AG09309 (cell line): ENCODE data around the gene S100A11.

ENCODE experiments used
- DNase-seq: peaks from one replicate; pipeline ENCODE4 v3.0.0-alpha.2; 2010; ENCODE audit warnings: low read depth
- H3K4me3 ChIP-seq: 2 replicates; pipeline ENCODE4 v1.5.1; 2011; ENCODE audit warnings: mild to moderate bottlenecking, low read depth, low read length, moderate library complexity; ENCODE audit not compliant: control insufficient read depth
- TF ChIP-seq, protein P1 (sequence below): IDR thresholded peaks from 2 replicates; pipeline ENCODE4 v1.5.1; 2011; ENCODE audit warnings: mild to moderate bottlenecking, low read depth, low read length, inconsistent platforms; ENCODE audit not compliant: insufficient read depth, control insufficient read depth; ENCODE audit errors: missing control alignments

S100A11 gene

DNA sequence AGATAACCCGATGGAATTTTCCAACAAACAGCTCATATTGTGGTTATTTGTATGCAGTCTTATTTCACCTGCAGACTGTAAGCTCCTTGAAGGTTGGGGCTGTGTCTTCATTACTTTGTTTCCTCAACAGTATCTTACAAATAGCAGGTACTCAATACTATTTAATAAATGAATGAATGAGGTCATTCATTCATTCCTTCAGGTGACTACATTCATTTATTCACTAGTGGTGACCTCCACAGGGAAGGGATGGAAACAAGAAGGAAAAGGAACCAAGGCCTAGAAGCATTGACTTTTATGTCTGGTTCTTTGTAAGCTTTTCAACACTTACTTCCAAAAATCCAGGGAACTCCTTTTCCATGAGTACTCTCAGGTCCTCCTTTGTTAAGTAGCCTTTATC is 51.0 kb downstream of the S100A11 start:
- H3K4me3 ChIP-seq, result no peak overlapping the region
- TF ChIP-seq, protein P1, sequence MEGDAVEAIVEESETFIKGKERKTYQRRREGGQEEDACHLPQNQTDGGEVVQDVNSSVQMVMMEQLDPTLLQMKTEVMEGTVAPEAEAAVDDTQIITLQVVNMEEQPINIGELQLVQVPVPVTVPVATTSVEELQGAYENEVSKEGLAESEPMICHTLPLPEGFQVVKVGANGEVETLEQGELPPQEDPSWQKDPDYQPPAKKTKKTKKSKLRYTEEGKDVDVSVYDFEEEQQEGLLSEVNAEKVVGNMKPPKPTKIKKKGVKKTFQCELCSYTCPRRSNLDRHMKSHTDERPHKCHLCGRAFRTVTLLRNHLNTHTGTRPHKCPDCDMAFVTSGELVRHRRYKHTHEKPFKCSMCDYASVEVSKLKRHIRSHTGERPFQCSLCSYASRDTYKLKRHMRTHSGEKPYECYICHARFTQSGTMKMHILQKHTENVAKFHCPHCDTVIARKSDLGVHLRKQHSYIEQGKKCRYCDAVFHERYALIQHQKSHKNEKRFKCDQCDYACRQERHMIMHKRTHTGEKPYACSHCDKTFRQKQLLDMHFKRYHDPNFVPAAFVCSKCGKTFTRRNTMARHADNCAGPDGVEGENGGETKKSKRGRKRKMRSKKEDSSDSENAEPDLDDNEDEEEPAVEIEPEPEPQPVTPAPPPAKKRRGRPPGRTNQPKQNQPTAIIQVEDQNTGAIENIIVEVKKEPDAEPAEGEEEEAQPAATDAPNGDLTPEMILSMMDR, result no peak
- no peak for DNase-seq

DNA sequence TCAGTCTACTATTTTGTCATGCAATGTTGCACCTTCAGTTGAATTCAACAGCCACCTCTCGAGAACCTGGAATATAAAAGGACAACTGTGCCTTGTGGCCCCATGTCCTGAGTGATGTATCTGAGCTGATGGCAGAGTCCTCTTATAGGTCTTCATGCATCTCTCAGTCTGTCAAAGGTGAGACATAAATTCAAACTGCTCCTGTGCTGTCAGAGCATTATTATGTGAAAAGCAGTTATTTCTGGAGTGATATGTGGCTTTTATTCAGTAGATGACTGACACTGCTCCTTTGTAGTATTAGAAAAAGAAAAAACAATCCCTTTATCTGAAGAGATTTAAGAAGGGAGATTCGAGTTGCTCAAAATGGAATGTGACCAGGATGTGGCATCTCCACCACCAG is 51.5 kb downstream of the S100A11 start:
- H3K4me3 ChIP-seq, result no peak overlapping the region
- TF ChIP-seq, protein P1, result no peak
- DNase-seq, result no peak

DNA sequence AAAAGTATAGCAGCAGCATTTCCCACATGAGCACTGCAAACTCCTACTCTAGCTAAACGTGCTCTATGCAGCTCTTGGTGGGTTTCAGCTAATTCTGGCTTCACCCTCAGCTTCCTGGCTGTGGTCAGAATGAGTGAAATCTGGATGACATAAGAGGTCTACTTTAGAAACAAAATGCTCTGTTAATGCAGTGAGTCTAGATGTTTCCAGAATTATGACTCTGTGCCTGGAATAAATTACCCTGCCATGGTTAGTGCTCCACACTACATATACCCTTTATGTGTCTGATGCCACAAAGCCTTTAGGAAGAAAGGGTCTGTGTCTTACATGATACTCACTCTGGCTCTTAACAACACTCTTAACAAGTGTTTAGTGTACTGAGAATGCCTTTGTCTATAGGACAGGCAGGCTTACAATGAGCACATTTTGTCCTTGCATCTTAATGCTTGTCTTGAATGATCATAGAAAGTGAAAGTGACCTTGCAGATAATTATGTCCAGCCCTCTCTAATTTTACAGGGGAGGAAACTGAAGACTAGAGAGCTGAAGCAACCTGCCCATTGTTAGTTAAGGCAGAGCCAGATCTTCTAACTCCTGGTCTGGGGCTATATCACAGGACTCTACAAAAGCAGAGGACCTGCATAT is 52.4 kb downstream of the S100A11 start:
- TF ChIP-seq, protein P1, result no peak
- DNase-seq, result no peak
- H3K4me3 ChIP-seq, result no peak overlapping the region
